Upper lobe of left lung (tissue), 6 donors: Measurements from ENCODE around the gene ERGIC1. TPM values are rescaled to one million over a fixed set of nuclear protein-coding genes. Genes with fewer than 3 reads are reported as not detected.

ENCODE experiments used
- ATAC-seq, 2 donors: fragments of 200-7000 bp; cut with Tn5 transposase; one replicate each; pipeline ENCODE4 v1.9.1; 2022; ENCODE audit warnings: mild to moderate bottlenecking in 2 of 2, moderate library complexity in 2 of 2; ENCODE audit not compliant: low FRiP score in 2 of 2
- DNase-seq, 2 donors: peaks; one replicate each; pipeline ENCODE4 v3.0.0-alpha.2; 2019 to 2020
- H3K27ac ChIP-seq, 4 donors: fragments of 200-600 bp; sonication (generic); one replicate each; pipeline ENCODE4 v1.5.1; 2016 to 2019
- H3K27me3 ChIP-seq, 4 donors: fragments of 200-600 bp; sonication (generic); one replicate each; pipeline ENCODE4 v1.5.1; 2017 to 2019
- H3K36me3 ChIP-seq, 4 donors: fragments of 200-600 bp; sonication (generic); one replicate each; pipeline ENCODE4 v1.5.1; 2016 to 2019
- H3K4me1 ChIP-seq, 4 donors: fragments of 200-600 bp; sonication (generic); one replicate each; pipeline ENCODE4 v1.5.1; 2018 to 2019
- H3K4me3 ChIP-seq, 4 donors: fragments of 200-600 bp; sonication (generic); one replicate each; pipeline ENCODE4 v1.5.1; 2017 to 2019; ENCODE audit warnings: mild to moderate bottlenecking in 2 of 4, moderate library complexity in 1 of 4
- H3K9me3 ChIP-seq, 4 donors: fragments of 200-600 bp; sonication (generic); one replicate each; pipeline ENCODE4 v1.5.1; 2018 to 2019
- CTCF ChIP-seq, 6 experiments: fragments of 450-650 bp in 4 of 6; fragments of 200-600 bp in 2 of 6; sonication (generic) in 2 of 6; IDR thresholded peaks; one replicate each; pipeline ENCODE4 v1.5.1; 2016 to 2019; ENCODE audit warnings: antibody characterized with exemption in 6 of 6
- EP300 ChIP-seq, 4 donors: sonication (generic); formaldehyde crosslinking; IDR thresholded peaks; one replicate each; pipeline ENCODE4 v1.5.1; 2017; ENCODE audit warnings: antibody characterized with exemption in 4 of 4, control low read depth in 2 of 4
- POLR2A ChIP-seq, 4 donors: fragments of 450-650 bp; IDR thresholded peaks; one replicate each; pipeline ENCODE4 v1.5.1; 2016 to 2017; ENCODE audit warnings: antibody characterized with exemption in 4 of 4, mild to moderate bottlenecking in 2 of 4
- POLR2AphosphoS5 ChIP-seq, 2 donors: sonication (generic); formaldehyde crosslinking; IDR thresholded peaks; one replicate each; pipeline ENCODE4 v1.5.1; 2017; ENCODE audit warnings: antibody characterized with exemption in 2 of 2
- WGBS, 2 donors: methylation state at CpG; one replicate each; pipeline ENCODE4 v1.1.5; 2017 to 2018; 5-methylcytosine and 5-hydroxymethylcytosine counted together
- total RNA-seq, 6 donors: library from RNA; depleted of rRNA in 4 of 6; stranded (reverse); fragments of >200 nt in 4 of 6; gene quantifications; one replicate each; pipeline versions ENCODE4 v1.1.0 to v1.2.1, GENCODE V29; 2016 to 2021
- donor health status: DM: no; HTN: no; CAD: no; lungs with moderate emphysema.
- donor health status: DM: no; HTN: yes; CAD: no; lungs with severe emphysema.

ERGIC1 gene
- total RNA-seq, 6 donors from 2014 or later, result 158 to 225 (median 173) TPM

GRCh38 chr5:172911976-172912375, 77.9 kb downstream of the ERGIC1 start:
- ATAC-seq, result no peak
- TF ChIP-seq EP300 (IDR thresholded peaks at IDR 0.05), result no peak
- no peak for TF ChIP-seq POLR2A (IDR thresholded peaks at IDR 0.05)
- TF ChIP-seq CTCF (IDR thresholded peaks at IDR 0.05), result no peak
- TF ChIP-seq POLR2AphosphoS5 (IDR thresholded peaks at IDR 0.05), result no peak
- Histone ChIP-seq H3K36me3 (peaks cover 10 to 61% (median 38%) of the 10 kb centered on the region in 4 donors), H3K27ac (peak overlapping the region; percentile 82 to 84 (median 82)), H3K27me3 (no peaks in the 10 kb centered on the region), H3K4me1 (peaks cover 7 to 28% (median 11%) of the 10 kb centered on the region in 4 donors), H3K4me3 (no peak overlapping the region), H3K9me3 (no peaks in the 10 kb centered on the region)
- DNase-seq, result no peak
- WGBS, 2 donors, result 89 to 100% methylated on average over 1 of the region's 1 CpG

GRCh38 chr5:172913117-172913850, 79.2 kb downstream of the ERGIC1 start:
- Histone ChIP-seq H3K9me3 (no peaks in the 10 kb centered on the region), H3K27ac (peak overlapping the region in 3 of 4 donors; percentile 38 to 84 (median 82)), H3K4me1 (peaks cover 7 to 31% (median 16%) of the 10 kb centered on the region in 4 donors), H3K27me3 (no peaks in the 10 kb centered on the region), H3K36me3 (peaks cover 10 to 74% (median 43%) of the 10 kb centered on the region in 4 donors), H3K4me3 (no peak overlapping the region)
- TF ChIP-seq CTCF (IDR thresholded peaks at IDR 0.05), result no peak
- TF ChIP-seq EP300 (IDR thresholded peaks at IDR 0.05), result no peak
- TF ChIP-seq POLR2AphosphoS5 (IDR thresholded peaks at IDR 0.05), result no peak
- no peak for ATAC-seq
- no peak for DNase-seq
- 87 to 89% methylated on average over 11 of the region's 11 CpGs for WGBS, 2 donors

GRCh38 chr5:172915514-172915913, 81.5 kb downstream of the ERGIC1 start:
- H3K27me3 ChIP-seq, result no peaks in the 10 kb centered on the region
- H3K4me1 ChIP-seq, result peaks cover 7 to 32% (median 19%) of the 10 kb centered on the region in 4 donors
- TF ChIP-seq POLR2AphosphoS5 (IDR thresholded peaks at IDR 0.05) (no peak), EP300 (IDR thresholded peaks at IDR 0.05) (no peak), CTCF (IDR thresholded peaks at IDR 0.05) (no peak), POLR2A (IDR thresholded peaks at IDR 0.05) (no peak)
- no peak for DNase-seq
- no peak overlapping the region for H3K4me3 ChIP-seq
- no peak for ATAC-seq
- no peaks in the 10 kb centered on the region for H3K9me3 ChIP-seq
- 93 to 95% methylated on average over 4 to 10 of the region's 10 CpGs for WGBS, 2 donors
- peaks cover 15 to 88% (median 61%) of the 10 kb centered on the region in 4 donors for H3K36me3 ChIP-seq
- H3K27ac ChIP-seq, result peak overlapping the region in 1 of 4 donors; percentile 1

GRCh38 chr5:172918421-172919371, 84.6 kb downstream of the ERGIC1 start:
- TF ChIP-seq EP300 (IDR thresholded peaks at IDR 0.05) (no peak), POLR2A (IDR thresholded peaks at IDR 0.05) (no peak), POLR2AphosphoS5 (IDR thresholded peaks at IDR 0.05) (no peak), CTCF (IDR thresholded peaks at IDR 0.05) (no peak)
- no peak for DNase-seq
- 50 to 70% methylated on average over 28 of the region's 28 CpGs for WGBS, 2 donors
- Histone ChIP-seq H3K9me3 (no peaks in the 10 kb centered on the region), H3K27me3 (no peaks in the 10 kb centered on the region), H3K4me3 (no peak overlapping the region), H3K36me3 (peaks cover 15 to 87% (median 68%) of the 10 kb centered on the region in 4 donors), H3K4me1 (peaks cover 0 to 22% (median 6%) of the 10 kb centered on the region in 4 donors), H3K27ac (peak overlapping the region in 2 of 4 donors; percentile 4 to 57)
- no peak for ATAC-seq
